Uterus (tissue), 4 donors: ENCODE measurements around the gene MT1B. TPM values are rescaled to one million over a fixed set of nuclear protein-coding genes. Genes with fewer than 3 reads are reported as not detected.

Source experiments
- DNase-seq, 2 donors: peaks; one replicate each; pipeline ENCODE4 v3.0.0-alpha.2; 2019 to 2020
- H3K27ac ChIP-seq, 2 donors: fragments of 200-600 bp; sonication (generic); 1 replicate in 1 of 2; 2 replicates in 1 of 2; pipeline ENCODE4 v1.5.1; 2016 to 2018
- H3K27me3 ChIP-seq, 2 donors: fragments of 200-600 bp; sonication (generic); one replicate each; pipeline ENCODE4 v1.5.1; 2018 to 2019; ENCODE audit warnings: control low read depth in 1 of 2
- H3K36me3 ChIP-seq, 2 donors: fragments of 200-600 bp; sonication (generic); one replicate each; pipeline ENCODE4 v1.5.1; 2019; ENCODE audit warnings: control low read depth in 1 of 2
- H3K4me1 ChIP-seq, 2 donors: fragments of 200-600 bp; sonication (generic); one replicate each; pipeline ENCODE4 v1.5.1; 2018 to 2019; ENCODE audit warnings: control low read depth in 1 of 2
- H3K4me3 ChIP-seq, 2 donors: fragments of 200-600 bp; sonication (generic); 1 replicate in 1 of 2; 2 replicates in 1 of 2; pipeline ENCODE4 v1.5.1; 2018 to 2019; ENCODE audit warnings: mild to moderate bottlenecking in 1 of 2
- H3K9me3 ChIP-seq, 2 donors: fragments of 200-600 bp; sonication (generic); one replicate each; pipeline ENCODE4 v1.5.1; 2019; ENCODE audit warnings: control low read depth in 1 of 2
- CTCF ChIP-seq, 4 experiments: fragments of 200-600 bp in 2 of 4; fragments of 450-650 bp in 2 of 4; sonication (generic) in 2 of 4; IDR thresholded peaks; one replicate each; pipeline ENCODE4 v1.5.1; 2016 to 2019; ENCODE audit warnings: antibody characterized with exemption in 4 of 4, mild to moderate bottlenecking in 2 of 4, moderate library complexity in 1 of 4
- POLR2A ChIP-seq, 2 donors: fragments of 450-650 bp; IDR thresholded peaks; one replicate each; pipeline ENCODE4 v1.6.1; 2016; ENCODE audit warnings: antibody characterized with exemption in 2 of 2, mild to moderate bottlenecking in 1 of 2, moderate library complexity in 1 of 2
- intact Hi-C: fragments of 100-400 bp; cut with DNase I; formaldehyde crosslinking; loops from one replicate; pipeline ENCODE4 v1.15.1; 2023; ENCODE audit warnings: low total_unique reads
- total RNA-seq, 4 donors: library from RNA; depleted of rRNA in 3 of 4; stranded (reverse); fragments of >200 nt in 3 of 4; gene quantifications; one replicate each; pipeline versions ENCODE4 v1.1.0 to v1.2.4, GENCODE V29; 2014 to 2023
- donor health status: DM: yes; HTN: yes; CAD: no.

MT1B gene
- total RNA-seq, 4 donors from 2014 or later = not detected

GRCh38 chr16:56632848-56633365 lies 18.8 kb upstream of the MT1B start:
- intact Hi-C loops = no loop called here
- peak overlapping the region; percentile 26 to 44 for H3K4me3 ChIP-seq
- peaks cover 0 to 5% of the 10 kb centered on the region in 2 donors for H3K4me1 ChIP-seq
- no peaks in the 10 kb centered on the region for H3K36me3 ChIP-seq
- H3K27me3 ChIP-seq = peaks cover 0 to 7% of the 10 kb centered on the region in 2 donors
- peak overlapping the region; percentile 42 to 66 for H3K27ac ChIP-seq
- DNase-seq = no peak
- TF ChIP-seq CTCF (IDR thresholded peaks at IDR 0.05) (no peak), POLR2A (IDR thresholded peaks at IDR 0.05) (no peak)
- H3K9me3 ChIP-seq = no peaks in the 10 kb centered on the region

GRCh38 chr16:56633535-56633934 lies 18.2 kb upstream of the MT1B start:
- H3K36me3 ChIP-seq = no peaks in the 10 kb centered on the region
- DNase-seq = no peak
- peaks cover 0 to 10% of the 10 kb centered on the region in 2 donors for H3K27me3 ChIP-seq
- H3K4me3 ChIP-seq = no peak overlapping the region
- intact Hi-C loops = no loop called here
- TF ChIP-seq CTCF (IDR thresholded peaks at IDR 0.05) = no peak
- TF ChIP-seq POLR2A (IDR thresholded peaks at IDR 0.05) = no peak
- H3K9me3 ChIP-seq = no peaks in the 10 kb centered on the region
- H3K4me1 ChIP-seq = peaks cover 0 to 5% of the 10 kb centered on the region in 2 donors
- H3K27ac ChIP-seq = no peak overlapping the region

GRCh38 chr16:56634715-56635440 lies 16.8 kb upstream of the MT1B start:
- H3K4me3 ChIP-seq = no peak overlapping the region

GRCh38 chr16:56635441-56635967 lies 16.2 kb upstream of the MT1B start:
- DNase-seq = no peak
- Histone ChIP-seq H3K27me3 (peaks cover 0 to 12% of the 10 kb centered on the region in 2 donors), H3K27ac (no peak overlapping the region), H3K4me1 (peaks cover 0 to 5% of the 10 kb centered on the region in 2 donors), H3K36me3 (no peaks in the 10 kb centered on the region), H3K9me3 (no peaks in the 10 kb centered on the region), H3K4me3 (no peak overlapping the region)
- intact Hi-C loops = no loop called here
- TF ChIP-seq CTCF (IDR thresholded peaks at IDR 0.05) (no peak), POLR2A (IDR thresholded peaks at IDR 0.05) (no peak)

More at GRCh38 chr16:56634715-56635440, 16.8 kb upstream of the MT1B start:
- peaks cover 0 to 5% of the 10 kb centered on the region in 2 donors for H3K4me1 ChIP-seq
- H3K36me3 ChIP-seq = no peaks in the 10 kb centered on the region
- no peak for DNase-seq
- no peaks in the 10 kb centered on the region for H3K9me3 ChIP-seq
- intact Hi-C loops = no loop called here
- TF ChIP-seq CTCF (IDR thresholded peaks at IDR 0.05) = no peak
- no peak for TF ChIP-seq POLR2A (IDR thresholded peaks at IDR 0.05)
- H3K27me3 ChIP-seq = peaks cover 0 to 12% of the 10 kb centered on the region in 2 donors
- H3K27ac ChIP-seq = no peak overlapping the region
